DOHH2 (cell line): ENCODE data around the gene AMZ1.

Source experiments
- EZH2phosphoT487 ChIP-seq: fragments of 200-600 bp; sonication (generic); IDR thresholded peaks from 2 replicates; pipeline ENCODE4 v1.6.1; 2017; ENCODE audit warnings: borderline replicate concordance, mild to moderate bottlenecking, antibody characterized with exemption, low read length, moderate library complexity, mixed read lengths
- TF ChIP-seq, protein P1 (sequence below): fragments of 200-600 bp; sonication (generic); IDR thresholded peaks from one replicate; pipeline ENCODE4 v1.5.1; 2014; ENCODE audit warnings: antibody characterized with exemption, mild to moderate bottlenecking, low read depth, low read length; ENCODE audit not compliant: poor library complexity, severe bottlenecking

DNA sequence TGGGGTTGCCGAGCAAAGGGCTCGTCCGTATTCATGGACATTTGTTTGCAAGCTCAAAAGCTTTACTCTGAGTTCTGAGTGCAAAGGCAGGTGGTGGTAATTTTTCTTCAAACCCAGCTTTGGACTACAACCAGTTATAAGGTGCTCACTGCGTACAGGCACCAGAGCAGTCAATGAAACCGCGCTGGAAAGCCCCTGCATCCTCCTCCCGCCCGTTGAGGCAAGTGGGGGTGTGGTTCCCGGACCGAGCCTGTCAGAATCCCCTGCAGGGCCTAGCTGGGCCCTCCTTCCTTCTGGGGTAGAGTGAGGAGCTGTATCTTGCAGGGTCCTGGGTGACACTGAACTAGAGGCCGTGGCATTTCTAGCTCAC lies 22.3 kb downstream of the AMZ1 start:
- TF ChIP-seq, protein P1, sequence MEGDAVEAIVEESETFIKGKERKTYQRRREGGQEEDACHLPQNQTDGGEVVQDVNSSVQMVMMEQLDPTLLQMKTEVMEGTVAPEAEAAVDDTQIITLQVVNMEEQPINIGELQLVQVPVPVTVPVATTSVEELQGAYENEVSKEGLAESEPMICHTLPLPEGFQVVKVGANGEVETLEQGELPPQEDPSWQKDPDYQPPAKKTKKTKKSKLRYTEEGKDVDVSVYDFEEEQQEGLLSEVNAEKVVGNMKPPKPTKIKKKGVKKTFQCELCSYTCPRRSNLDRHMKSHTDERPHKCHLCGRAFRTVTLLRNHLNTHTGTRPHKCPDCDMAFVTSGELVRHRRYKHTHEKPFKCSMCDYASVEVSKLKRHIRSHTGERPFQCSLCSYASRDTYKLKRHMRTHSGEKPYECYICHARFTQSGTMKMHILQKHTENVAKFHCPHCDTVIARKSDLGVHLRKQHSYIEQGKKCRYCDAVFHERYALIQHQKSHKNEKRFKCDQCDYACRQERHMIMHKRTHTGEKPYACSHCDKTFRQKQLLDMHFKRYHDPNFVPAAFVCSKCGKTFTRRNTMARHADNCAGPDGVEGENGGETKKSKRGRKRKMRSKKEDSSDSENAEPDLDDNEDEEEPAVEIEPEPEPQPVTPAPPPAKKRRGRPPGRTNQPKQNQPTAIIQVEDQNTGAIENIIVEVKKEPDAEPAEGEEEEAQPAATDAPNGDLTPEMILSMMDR, result no peak
- TF ChIP-seq EZH2phosphoT487, result no peak
